Upper lobe of left lung (tissue), 6 donors: ENCODE measurements around the gene TLE2. TPM values are rescaled to one million over a fixed set of nuclear protein-coding genes. Genes with fewer than 3 reads are reported as not detected.
A peak's percentile ranks its signal among the peaks of the same experiment; 100 is the strongest.
"Not testable (repeated sequence)": the region's sequence is repeated elsewhere in the genome, so short reads cannot be mapped to it uniquely, and the experiment has no call there.

ENCODE experiments used
- ATAC-seq, 2 donors: fragments of 200-7000 bp; cut with Tn5 transposase; one replicate each; pipeline ENCODE4 v1.9.1; 2022; ENCODE audit warnings: mild to moderate bottlenecking in 2 of 2, moderate library complexity in 2 of 2; ENCODE audit not compliant: low FRiP score in 2 of 2
- DNase-seq, 2 donors: peaks; one replicate each; pipeline ENCODE4 v3.0.0-alpha.2; 2019 to 2020
- H3K27ac ChIP-seq, 4 donors: fragments of 200-600 bp; sonication (generic); one replicate each; pipeline ENCODE4 v1.5.1; 2016 to 2019
- H3K27me3 ChIP-seq, 4 donors: fragments of 200-600 bp; sonication (generic); one replicate each; pipeline ENCODE4 v1.5.1; 2017 to 2019
- H3K36me3 ChIP-seq, 4 donors: fragments of 200-600 bp; sonication (generic); one replicate each; pipeline ENCODE4 v1.5.1; 2016 to 2019
- H3K4me1 ChIP-seq, 4 donors: fragments of 200-600 bp; sonication (generic); one replicate each; pipeline ENCODE4 v1.5.1; 2018 to 2019
- H3K4me3 ChIP-seq, 4 donors: fragments of 200-600 bp; sonication (generic); one replicate each; pipeline ENCODE4 v1.5.1; 2017 to 2019; ENCODE audit warnings: mild to moderate bottlenecking in 2 of 4, moderate library complexity in 1 of 4
- H3K9me3 ChIP-seq, 4 donors: fragments of 200-600 bp; sonication (generic); one replicate each; pipeline ENCODE4 v1.5.1; 2018 to 2019
- CTCF ChIP-seq, 6 experiments: fragments of 450-650 bp in 4 of 6; fragments of 200-600 bp in 2 of 6; sonication (generic) in 2 of 6; IDR thresholded peaks; one replicate each; pipeline ENCODE4 v1.5.1; 2016 to 2019; ENCODE audit warnings: antibody characterized with exemption in 6 of 6
- EP300 ChIP-seq, 4 donors: sonication (generic); formaldehyde crosslinking; IDR thresholded peaks; one replicate each; pipeline ENCODE4 v1.5.1; 2017; ENCODE audit warnings: antibody characterized with exemption in 4 of 4, control low read depth in 2 of 4
- POLR2A ChIP-seq, 4 donors: fragments of 450-650 bp; IDR thresholded peaks; one replicate each; pipeline ENCODE4 v1.5.1; 2016 to 2017; ENCODE audit warnings: antibody characterized with exemption in 4 of 4, mild to moderate bottlenecking in 2 of 4
- POLR2AphosphoS5 ChIP-seq, 2 donors: sonication (generic); formaldehyde crosslinking; IDR thresholded peaks; one replicate each; pipeline ENCODE4 v1.5.1; 2017; ENCODE audit warnings: antibody characterized with exemption in 2 of 2
- WGBS, 2 donors: methylation state at CpG; one replicate each; pipeline ENCODE4 v1.1.5; 2017 to 2018; 5-methylcytosine and 5-hydroxymethylcytosine counted together
- total RNA-seq, 6 donors: library from RNA; depleted of rRNA in 4 of 6; stranded (reverse); fragments of >200 nt in 4 of 6; gene quantifications; one replicate each; pipeline versions ENCODE4 v1.1.0 to v1.2.1, GENCODE V29; 2016 to 2021
- donor health status: DM: no; HTN: no; CAD: no; lungs with moderate emphysema.
- donor health status: DM: no; HTN: yes; CAD: no; lungs with severe emphysema.

Gene TLE2
- total RNA-seq, 6 donors from 2014 or later, result 35.0 to 115 (median 56.0) TPM

DNA sequence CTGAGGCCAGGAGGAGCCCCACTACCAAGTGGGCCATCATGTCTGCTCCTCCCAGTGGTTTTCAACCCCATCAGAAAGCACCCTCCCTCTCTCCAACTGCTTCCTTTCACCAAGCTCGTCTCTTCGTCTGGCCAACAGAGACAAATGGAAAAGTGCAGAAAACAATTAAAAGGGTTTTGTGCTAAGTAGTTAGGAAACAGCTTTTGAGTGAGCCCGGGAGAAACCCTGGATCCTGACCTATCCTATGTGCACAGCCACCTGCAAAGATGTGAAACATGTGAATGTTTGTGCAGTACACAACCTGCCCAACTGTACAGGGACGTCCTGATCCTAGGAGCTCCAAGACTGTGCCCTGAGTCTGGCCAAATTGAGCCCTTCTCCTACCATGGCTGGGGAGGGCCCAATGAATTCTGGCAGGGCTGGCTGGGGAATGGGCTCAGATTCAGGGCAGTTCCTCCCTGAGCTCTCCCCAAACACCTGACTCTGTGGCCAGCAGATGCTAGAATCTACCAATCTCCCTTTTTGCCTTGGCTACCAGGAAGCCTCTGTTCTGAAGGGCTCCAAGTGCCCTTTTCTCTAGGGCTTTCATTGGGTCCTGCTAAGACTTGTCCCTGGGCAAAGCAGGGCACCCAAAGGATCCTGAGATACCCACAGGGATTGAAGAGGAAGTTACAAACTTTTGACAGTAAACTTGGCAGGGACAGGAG lies 25.3 kb upstream of the TLE2 start:
- H3K36me3 ChIP-seq, result peaks cover 24 to 70% (median 60%) of the 10 kb centered on the region in 4 donors
- peak overlapping the region in 2 of 4 donors; percentile 30 to 82 for H3K27ac ChIP-seq

DNA sequence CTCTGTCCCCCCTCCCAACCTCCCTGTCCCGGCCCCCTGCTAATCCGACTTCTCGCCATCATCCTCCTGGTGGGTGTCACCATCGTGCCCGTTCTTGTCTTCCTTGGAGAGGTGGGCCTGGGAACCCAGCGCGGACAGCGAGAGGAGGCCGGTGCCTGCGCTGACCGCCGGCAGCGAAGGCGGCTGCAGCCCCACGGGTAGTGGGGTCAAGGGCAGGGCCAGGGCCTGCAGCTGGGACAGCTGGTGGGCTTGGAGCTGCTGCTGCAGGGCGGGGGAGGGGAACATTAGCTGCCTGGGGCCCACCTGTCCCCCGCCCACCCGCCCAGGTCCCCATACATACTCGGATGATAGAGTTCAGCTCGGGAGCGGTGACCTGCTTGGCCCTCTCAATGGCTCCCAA lies 24.7 kb upstream of the TLE2 start:
- DNase-seq, result no peak
- Histone ChIP-seq H3K27me3 (no peaks in the 10 kb centered on the region), H3K27ac (peak overlapping the region in 1 of 4 donors; percentile 11), H3K36me3 (peaks cover 20 to 63% (median 54%) of the 10 kb centered on the region in 4 donors), H3K4me3 (no peak overlapping the region), H3K9me3 (no peaks in the 10 kb centered on the region), H3K4me1 (peaks cover 31 to 40% (median 33%) of the 10 kb centered on the region in 4 donors)
- 88 to 92% methylated on average over 14 to 21 of the region's 21 CpGs for WGBS, 2 donors
- no peak for ATAC-seq
- no peak for TF ChIP-seq EP300 (IDR thresholded peaks at IDR 0.05)
- no peak for TF ChIP-seq POLR2A (IDR thresholded peaks at IDR 0.05)
- no peak for TF ChIP-seq POLR2AphosphoS5 (IDR thresholded peaks at IDR 0.05)
- TF ChIP-seq CTCF (IDR thresholded peaks at IDR 0.05), result no peak

More for the DNA sequence above, 25.3 kb upstream of the TLE2 start:
- Histone ChIP-seq H3K4me3 (no peak overlapping the region), H3K27me3 (no peaks in the 10 kb centered on the region), H3K9me3 (no peaks in the 10 kb centered on the region), H3K4me1 (peaks cover 32 to 47% (median 40%) of the 10 kb centered on the region in 4 donors)
- DNase-seq (no peak), ATAC-seq (no peak)
- TF ChIP-seq POLR2A (IDR thresholded peaks at IDR 0.05), result no peak
- no peak for TF ChIP-seq POLR2AphosphoS5 (IDR thresholded peaks at IDR 0.05)
- TF ChIP-seq CTCF (IDR thresholded peaks at IDR 0.05), result no peak
- WGBS, 2 donors, result 78 to 85% methylated on average over 3 to 4 of the region's 4 CpGs

DNA sequence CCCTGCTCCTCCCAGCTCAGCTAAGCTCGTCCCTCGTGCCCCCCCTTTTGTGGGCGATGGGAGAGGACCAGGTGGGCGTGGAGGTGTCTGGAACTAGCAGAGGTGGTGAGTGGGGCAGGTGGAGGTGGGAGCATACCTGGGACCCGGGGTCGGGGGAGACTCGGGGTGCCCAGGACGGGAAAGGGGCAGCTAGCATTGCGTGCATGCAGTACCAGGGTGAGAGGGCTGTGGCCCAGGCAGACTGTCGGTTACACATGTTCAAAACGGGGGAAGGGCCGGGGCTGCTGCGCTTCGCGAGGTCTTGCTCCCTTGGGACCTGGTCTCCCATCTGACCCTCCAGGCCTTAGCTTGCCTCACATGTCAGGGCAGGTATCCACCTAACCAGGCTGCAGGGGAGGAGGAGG lies 24.1 kb upstream of the TLE2 start:
- H3K27ac ChIP-seq, result peak overlapping the region in 1 of 4 donors; percentile 11
- H3K9me3 ChIP-seq, result no peaks in the 10 kb centered on the region
- DNase-seq (peak in 1 of 2 donors; percentile 69), ATAC-seq (no peak)
- TF ChIP-seq POLR2AphosphoS5 (IDR thresholded peaks at IDR 0.05) (no peak), CTCF (IDR thresholded peaks at IDR 0.05) (no peak), EP300 (IDR thresholded peaks at IDR 0.05) (no peak), POLR2A (IDR thresholded peaks at IDR 0.05) (no peak)
- H3K27me3 ChIP-seq, result no peaks in the 10 kb centered on the region
- no peak overlapping the region for H3K4me3 ChIP-seq
- WGBS, 2 donors, result 69 to 80% methylated on average over 12 to 15 of the region's 15 CpGs
- H3K36me3 ChIP-seq, result peaks cover 16 to 58% (median 49%) of the 10 kb centered on the region in 4 donors
- peaks cover 26 to 36% (median 29%) of the 10 kb centered on the region in 4 donors for H3K4me1 ChIP-seq

- H3K9me3 ChIP-seq, H3K4me3 ChIP-seq, H3K27ac ChIP-seq, ATAC-seq, DNase-seq, H3K27me3 ChIP-seq: not testable (repeated sequence)
- peaks cover 8 to 26% (median 22%) of the 10 kb centered on the region in 4 donors for H3K36me3 ChIP-seq
- 90 to 98% methylated on average over 7 of the region's 7 CpGs for WGBS, 2 donors
- H3K4me1 ChIP-seq, result peaks cover 11 to 26% (median 12%) of the 10 kb centered on the region in 4 donors
Observed at GRCh38 chr19:3050016-3050415, 20.9 kb upstream of the TLE2 start.

- no peak for ATAC-seq
- H3K4me1 ChIP-seq, result peaks cover 11 to 24% (median 12%) of the 10 kb centered on the region in 4 donors
- H3K27me3 ChIP-seq, result no peaks in the 10 kb centered on the region
- no peak for DNase-seq
- H3K4me3 ChIP-seq, result no peak overlapping the region
- TF ChIP-seq EP300 (IDR thresholded peaks at IDR 0.05) (no peak), CTCF (IDR thresholded peaks at IDR 0.05) (no peak), POLR2AphosphoS5 (IDR thresholded peaks at IDR 0.05) (no peak), POLR2A (IDR thresholded peaks at IDR 0.05) (no peak)
- 86 to 92% methylated on average over 3 of the region's 3 CpGs for WGBS, 2 donors
- H3K36me3 ChIP-seq, result peaks cover 0 to 16% (median 13%) of the 10 kb centered on the region in 4 donors
- H3K9me3 ChIP-seq, result no peaks in the 10 kb centered on the region
- H3K27ac ChIP-seq, result no peak overlapping the region
Observed at GRCh38 chr19:3049089-3049488, 20.0 kb upstream of the TLE2 start.
